Activated CD4-positive, alpha-beta T cell treated with anti-CD3 and anti-CD28 coated beads for 4 hours (primary cell): ENCODE measurements around the gene CD99L2.

Source experiments
- DNase-seq, 2 donors: peaks; one replicate each; pipeline ENCODE4 v3.0.0-alpha.2; 2020

CD99L2 gene

GRCh38 chrX:150779385-150779784 lies 119.1 kb downstream of the CD99L2 start:
- DNase-seq: no peak

- DNase-seq: no peak
These were observed 121.0 kb downstream of the CD99L2 start for GRCh38 chrX:150777328-150777992.

GRCh38 chrX:150775569-150776350 lies 122.7 kb downstream of the CD99L2 start:
- DNase-seq: no peak

- no peak for DNase-seq
These were observed 123.5 kb downstream of the CD99L2 start for GRCh38 chrX:150774798-150775568.

- no peak for DNase-seq
These were observed 124.8 kb downstream of the CD99L2 start for GRCh38 chrX:150773634-150774033.

- DNase-seq: no peak
These were observed 125.4 kb downstream of the CD99L2 start for GRCh38 chrX:150773117-150773516.

- peak; percentile 66 to 74 for DNase-seq
These were observed 126.1 kb downstream of the CD99L2 start for GRCh38 chrX:150772150-150772970.

GRCh38 chrX:150771116-150771515 lies 127.4 kb downstream of the CD99L2 start:
- no peak for DNase-seq

GRCh38 chrX:150770623-150771022 lies 127.8 kb downstream of the CD99L2 start:
- no peak for DNase-seq

- no peak for DNase-seq
These were observed 129.1 kb downstream of the CD99L2 start for GRCh38 chrX:150769408-150769807.

GRCh38 chrX:150768580-150769190 lies 129.8 kb downstream of the CD99L2 start:
- no peak for DNase-seq

GRCh38 chrX:150768132-150768485 lies 130.4 kb downstream of the CD99L2 start:
- no peak for DNase-seq

GRCh38 chrX:150767475-150768131 lies 130.9 kb downstream of the CD99L2 start:
- DNase-seq: no peak

- no peak for DNase-seq
These were observed 131.4 kb downstream of the CD99L2 start for GRCh38 chrX:150767045-150767395.

- no peak for DNase-seq
These were observed 132.0 kb downstream of the CD99L2 start for GRCh38 chrX:150766351-150767044.

GRCh38 chrX:150765782-150766350 lies 132.6 kb downstream of the CD99L2 start:
- DNase-seq: no peak

- no peak for DNase-seq
These were observed 133.2 kb downstream of the CD99L2 start for GRCh38 chrX:150765237-150765636.

GRCh38 chrX:150763810-150764209 lies 134.7 kb downstream of the CD99L2 start:
- no peak for DNase-seq

- no peak for DNase-seq
These were observed 135.1 kb downstream of the CD99L2 start for GRCh38 chrX:150763303-150763797.

GRCh38 chrX:150762258-150763165 lies 136.0 kb downstream of the CD99L2 start:
- DNase-seq: no peak
